Tibial artery (tissue), 4 donors: ENCODE data around the gene CDC16.
A peak's percentile ranks its signal among the peaks of the same experiment; 100 is the strongest.

Experiments
- DNase-seq, 2 donors: peaks; one replicate each; pipeline ENCODE4 v3.0.0-alpha.2; 2019
- H3K27ac ChIP-seq, 2 donors: fragments of 200-600 bp; sonication (generic) in 1 of 2; 1 replicate in 1 of 2; 2 replicates in 1 of 2; pipeline ENCODE4 v1.5.1; 2018 to 2019; ENCODE audit warnings: mild to moderate bottlenecking in 1 of 2
- H3K27me3 ChIP-seq, 2 donors: fragments of 200-600 bp; sonication (generic) in 1 of 2; one replicate each; pipeline versions ENCODE4 v1.5.1 to v1.6.0; 2016 to 2019
- H3K36me3 ChIP-seq, 3 donors: fragments of 200-600 bp; sonication (generic) in 2 of 3; one replicate each; pipeline ENCODE4 v1.5.1; 2016 to 2019; ENCODE audit warnings: mild to moderate bottlenecking in 2 of 3
- H3K4me1 ChIP-seq, 4 donors: fragments of 200-600 bp; sonication (generic) in 2 of 4; 1 replicate in 3 of 4; 2 replicates in 1 of 4; pipeline ENCODE4 v1.5.1; 2016 to 2019
- H3K4me3 ChIP-seq, 2 donors: fragments of 200-600 bp; sonication (generic) in 1 of 2; 1 replicate in 1 of 2; 2 replicates in 1 of 2; pipeline ENCODE4 v1.5.1; 2018 to 2019; ENCODE audit warnings: mild to moderate bottlenecking in 2 of 2
- H3K9me3 ChIP-seq, 3 donors: fragments of 200-600 bp; sonication (generic) in 1 of 3; one replicate each; pipeline ENCODE4 v1.5.1; 2016 to 2019
- intact Hi-C: fragments of 100-400 bp; cut with DNase I; formaldehyde crosslinking; loops from one replicate; pipeline ENCODE4 v1.15.0; 2023; ENCODE audit warnings: low total_unique reads
- TF ChIP-seq, protein P1 (sequence below), 2 experiments: fragments of 200-600 bp in 1 of 2; fragments of 450-650 bp in 1 of 2; IDR thresholded peaks; one replicate each; pipeline ENCODE4 v1.5.1; 2017 to 2019; ENCODE audit warnings: antibody characterized with exemption in 2 of 2, mild to moderate bottlenecking in 1 of 2, moderate library complexity in 1 of 2

The CDC16 gene

DNA sequence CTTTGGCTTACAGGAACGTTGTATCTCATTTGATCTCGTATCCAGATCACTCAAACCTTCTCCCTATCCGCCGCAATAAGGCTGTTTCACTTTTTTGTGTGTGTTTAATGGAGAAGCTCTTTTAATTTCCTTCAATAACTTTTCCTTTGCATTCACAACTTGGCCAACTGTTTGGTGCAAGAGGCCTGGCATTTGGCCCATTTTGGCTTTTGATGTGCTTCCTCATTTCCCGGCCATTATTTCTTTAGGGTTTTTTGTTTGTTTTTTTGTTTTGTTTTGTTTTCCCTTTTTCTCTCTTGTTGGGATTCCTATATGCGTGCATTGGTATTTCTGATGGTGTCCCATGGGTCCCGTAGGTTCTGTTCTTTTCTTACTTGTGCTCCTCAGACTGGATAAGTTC is 40.6 kb downstream of the CDC16 start:
- intact Hi-C loops, result no loop called here
- no peaks in the 10 kb centered on the region for H3K27me3 ChIP-seq
- H3K4me3 ChIP-seq, result no peak overlapping the region
- DNase-seq, result peak in 1 of 2 donors; percentile 35
- no peak overlapping the region for H3K27ac ChIP-seq
- H3K36me3 ChIP-seq, result peaks cover 22 to 62% (median 46%) of the 10 kb centered on the region in 3 donors
- H3K9me3 ChIP-seq, result no peaks in the 10 kb centered on the region
- TF ChIP-seq, protein P1, sequence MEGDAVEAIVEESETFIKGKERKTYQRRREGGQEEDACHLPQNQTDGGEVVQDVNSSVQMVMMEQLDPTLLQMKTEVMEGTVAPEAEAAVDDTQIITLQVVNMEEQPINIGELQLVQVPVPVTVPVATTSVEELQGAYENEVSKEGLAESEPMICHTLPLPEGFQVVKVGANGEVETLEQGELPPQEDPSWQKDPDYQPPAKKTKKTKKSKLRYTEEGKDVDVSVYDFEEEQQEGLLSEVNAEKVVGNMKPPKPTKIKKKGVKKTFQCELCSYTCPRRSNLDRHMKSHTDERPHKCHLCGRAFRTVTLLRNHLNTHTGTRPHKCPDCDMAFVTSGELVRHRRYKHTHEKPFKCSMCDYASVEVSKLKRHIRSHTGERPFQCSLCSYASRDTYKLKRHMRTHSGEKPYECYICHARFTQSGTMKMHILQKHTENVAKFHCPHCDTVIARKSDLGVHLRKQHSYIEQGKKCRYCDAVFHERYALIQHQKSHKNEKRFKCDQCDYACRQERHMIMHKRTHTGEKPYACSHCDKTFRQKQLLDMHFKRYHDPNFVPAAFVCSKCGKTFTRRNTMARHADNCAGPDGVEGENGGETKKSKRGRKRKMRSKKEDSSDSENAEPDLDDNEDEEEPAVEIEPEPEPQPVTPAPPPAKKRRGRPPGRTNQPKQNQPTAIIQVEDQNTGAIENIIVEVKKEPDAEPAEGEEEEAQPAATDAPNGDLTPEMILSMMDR (IDR thresholded peaks at IDR 0.05), result no peak
- H3K4me1 ChIP-seq, result peaks cover 0 to 7% (median 3%) of the 10 kb centered on the region in 4 donors

DNA sequence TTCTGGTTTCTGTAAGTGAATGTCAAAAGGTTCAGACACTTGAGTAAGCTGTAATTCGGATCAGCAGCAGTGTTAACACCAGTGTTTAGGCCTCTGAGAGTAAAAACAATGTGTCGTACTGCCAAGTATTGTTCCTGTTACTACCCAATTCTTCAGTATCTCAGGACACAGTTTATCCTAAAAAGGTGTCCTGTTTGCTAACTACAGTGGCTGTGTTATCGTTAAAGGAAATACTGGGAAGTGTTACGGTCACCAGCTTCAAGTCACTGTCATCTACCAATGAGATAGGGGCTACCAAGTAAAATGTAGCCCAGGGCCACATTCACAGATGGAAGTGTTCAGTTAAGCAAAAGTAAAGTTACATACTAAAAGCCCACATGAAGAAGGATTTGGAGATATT is 44.4 kb downstream of the CDC16 start:
- H3K27me3 ChIP-seq, result no peaks in the 10 kb centered on the region
- intact Hi-C loops, result no loop called here
- peaks cover 0 to 28% (median 20%) of the 10 kb centered on the region in 4 donors for H3K4me1 ChIP-seq
- H3K36me3 ChIP-seq, result peaks cover 11 to 39% (median 18%) of the 10 kb centered on the region in 3 donors
- TF ChIP-seq, protein P1 (IDR thresholded peaks at IDR 0.05), result no peak
- H3K27ac ChIP-seq, result no peak overlapping the region
- no peak overlapping the region for H3K4me3 ChIP-seq
- DNase-seq, result no peak
- no peaks in the 10 kb centered on the region for H3K9me3 ChIP-seq

DNA sequence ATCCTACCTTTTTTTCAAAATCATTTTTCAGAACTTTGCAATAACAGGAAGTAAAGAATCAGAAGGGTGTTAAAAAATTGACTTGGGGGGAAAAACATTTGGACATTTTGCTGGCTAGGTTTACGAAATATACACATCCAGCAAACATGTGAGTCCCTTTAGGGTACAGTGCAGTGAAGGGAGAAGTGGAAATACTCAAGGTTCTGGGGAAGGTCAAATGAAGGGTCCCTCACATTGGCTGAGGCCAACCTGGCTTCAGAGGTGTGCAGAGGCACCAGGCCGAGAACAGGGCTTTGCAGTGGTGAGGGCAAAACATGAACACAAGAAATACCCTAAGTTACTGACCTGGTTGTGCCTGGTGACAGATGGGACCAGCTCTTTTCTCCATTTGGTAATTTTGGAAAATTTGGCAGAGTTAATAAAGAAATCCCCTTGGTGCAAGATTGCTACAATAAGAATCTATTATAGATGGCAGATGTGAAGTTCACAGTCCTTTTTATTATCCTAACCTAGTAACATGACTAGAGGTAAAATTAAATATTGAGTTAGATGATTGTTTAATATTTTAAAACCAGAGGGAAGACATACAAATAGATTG is 45.2 kb downstream of the CDC16 start:
- Histone ChIP-seq H3K27me3 (no peaks in the 10 kb centered on the region), H3K9me3 (no peaks in the 10 kb centered on the region), H3K4me1 (peaks cover 0 to 28% (median 20%) of the 10 kb centered on the region in 4 donors), H3K36me3 (peaks cover 12 to 37% (median 13%) of the 10 kb centered on the region in 3 donors), H3K4me3 (no peak overlapping the region), H3K27ac (peak overlapping the region; percentile 95 to 97)
- DNase-seq, result no peak
- TF ChIP-seq, protein P1 (IDR thresholded peaks at IDR 0.05), result no peak
- intact Hi-C loops, result loop anchor here (2.0 kb wide), 1 partner anchor 45 kb away; the partner anchor contains the start of gene CDC16

DNA sequence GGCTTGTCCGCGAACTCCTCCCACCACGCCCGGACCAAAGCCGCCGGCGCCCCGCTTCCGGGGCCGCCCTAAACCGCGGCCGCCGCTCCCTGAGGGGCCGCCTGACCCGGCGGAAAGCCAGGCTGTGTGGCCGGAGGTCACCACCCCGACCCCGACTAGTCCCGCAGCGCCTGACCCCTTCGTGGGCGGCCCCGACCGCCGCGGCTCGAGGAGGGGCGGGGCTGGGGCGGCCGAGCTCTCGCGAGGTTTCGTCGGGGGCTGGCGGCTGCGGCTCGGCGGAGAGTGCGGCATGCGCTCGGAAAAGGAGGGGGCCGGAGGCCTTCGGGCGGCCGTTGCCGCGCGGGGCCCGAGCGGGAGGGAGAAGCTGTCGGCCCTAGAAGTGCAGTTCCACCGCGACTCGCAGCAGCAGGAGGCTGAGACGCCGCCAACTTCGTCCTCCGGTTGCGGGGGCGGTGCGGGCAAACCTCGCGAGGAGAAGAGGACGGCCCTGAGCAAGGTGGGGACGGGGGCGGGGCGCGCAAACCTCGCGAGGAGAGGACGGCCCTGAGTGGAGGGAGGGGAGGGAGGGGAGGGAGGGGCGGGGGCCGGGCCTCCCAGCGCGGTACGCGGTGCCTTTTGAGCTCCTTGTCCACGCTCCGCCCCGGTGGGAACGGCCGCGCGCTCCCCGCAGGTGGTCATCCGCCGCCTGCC is 46.8 kb downstream of the CDC16 start, which contains the start of gene UPF3A:
Gene UPF3A (plus strand): TSS at position 251 of the 690 bp plus-strand sequence. CDS start 39 bp downstream, at position 290.
- TF ChIP-seq, protein P1 (IDR thresholded peaks at IDR 0.05), result peak in 1 of 2 experiments; percentile 4
- Histone ChIP-seq H3K36me3 (peaks cover 8 to 30% (median 9%) of the 10 kb centered on the region in 3 donors), H3K9me3 (no peaks in the 10 kb centered on the region), H3K4me3 (peak within 1 kb of the TSS; percentile 64 to 74), H3K27me3 (no peaks in the 10 kb centered on the region), H3K27ac (peak within 1 kb of the TSS; percentile 95 to 97), H3K4me1 (peaks cover 0 to 28% (median 20%) of the 10 kb centered on the region in 4 donors)
- intact Hi-C loops, result loop anchor here (2.0 kb wide), 1 partner anchor 47 kb away; the partner anchor contains the start of gene CDC16
- DNase-seq, result peak; percentile 89 to 95

DNA sequence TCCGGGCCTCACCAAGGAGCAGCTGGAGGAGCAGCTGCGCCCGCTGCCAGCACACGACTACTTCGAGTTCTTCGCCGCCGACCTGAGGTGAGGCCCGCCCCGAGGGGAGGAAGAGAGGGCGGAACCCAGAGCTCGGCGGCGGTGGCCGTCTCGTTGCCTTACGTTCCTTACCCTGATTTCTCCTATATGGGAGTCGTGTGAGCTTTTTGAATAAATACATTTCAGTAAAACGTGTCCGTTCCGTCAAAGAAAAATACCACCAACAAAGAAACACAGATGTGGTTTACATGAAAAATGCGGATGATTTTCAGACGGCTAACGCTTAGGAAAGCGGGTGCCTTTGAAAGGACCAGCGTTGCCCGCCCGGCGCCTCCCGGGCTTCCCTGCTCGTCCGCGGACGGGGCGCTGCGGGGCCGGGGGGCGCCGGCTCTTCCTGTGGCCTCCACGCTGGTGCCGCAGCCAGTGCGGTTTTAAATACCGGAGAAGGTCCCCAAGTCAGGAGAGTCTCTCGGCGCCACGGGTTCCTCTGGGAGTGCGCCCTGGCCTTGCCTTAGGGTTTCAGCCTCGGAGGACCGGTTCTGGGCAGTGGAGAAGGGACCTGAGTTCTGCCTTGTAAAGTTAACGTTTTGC is 47.5 kb downstream of the CDC16 start:
- H3K27ac ChIP-seq, result peak overlapping the region; percentile 95 to 97
- TF ChIP-seq, protein P1 (IDR thresholded peaks at IDR 0.05), result no peak
- H3K9me3 ChIP-seq, result no peaks in the 10 kb centered on the region
- H3K36me3 ChIP-seq, result peaks cover 5 to 30% (median 10%) of the 10 kb centered on the region in 3 donors
- peak; percentile 29 to 70 for DNase-seq
- intact Hi-C loops, result no loop called here
- peak overlapping the region; percentile 64 to 74 for H3K4me3 ChIP-seq
- peaks cover 0 to 28% (median 20%) of the 10 kb centered on the region in 4 donors for H3K4me1 ChIP-seq
- H3K27me3 ChIP-seq, result no peaks in the 10 kb centered on the region
